ENCODE measurements around the gene TRIM2. TPM values are rescaled to one million over a fixed set of nuclear protein-coding genes. Genes with fewer than 3 reads are reported as not detected.

The TRIM2 gene
- total and polyA plus RNA-seq, 4 donors, result 3.4 to 15.5 (median 8.9) TPM

DNA sequence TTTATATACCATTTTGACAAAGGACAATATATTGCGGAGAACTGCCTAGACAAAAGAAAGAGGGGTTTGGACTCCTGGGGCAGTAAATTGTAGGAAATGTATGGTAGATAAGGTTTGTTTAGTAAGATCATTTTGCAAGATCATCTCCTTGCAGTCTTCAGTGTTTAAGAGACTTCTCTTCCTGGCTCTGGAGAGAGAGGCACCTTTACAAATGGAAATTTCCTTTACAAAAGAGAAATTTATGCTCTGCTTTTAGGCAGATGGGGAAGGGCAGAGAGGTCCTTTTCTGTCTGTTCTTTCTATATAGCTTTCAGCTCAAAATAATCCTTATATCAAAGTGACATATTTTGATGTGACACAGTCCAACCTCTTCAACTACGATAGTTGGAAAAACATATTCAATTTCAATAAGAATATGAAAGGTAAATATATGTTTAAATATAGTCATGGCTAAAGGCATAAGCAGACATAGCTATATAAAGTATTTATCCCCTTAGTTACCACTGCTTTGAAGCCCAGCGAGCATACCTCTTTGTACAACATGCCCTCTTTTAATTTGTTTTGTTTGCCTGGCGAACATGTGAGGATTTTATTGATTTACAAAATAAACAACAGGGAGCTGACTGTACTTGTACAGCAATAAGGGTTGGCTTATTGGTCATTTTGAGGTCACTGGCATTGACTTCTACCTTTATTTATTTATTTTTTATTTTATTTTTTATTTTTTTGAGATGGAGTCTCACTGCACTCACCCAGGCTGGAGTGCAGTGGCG, 65.2 kb downstream of the TRIM2 start:
- H3K4me1 ChIP-seq (ENCODE audit: control insufficient read depth in 4 of 4, insufficient read depth in 4 of 4, low read length in 3 of 4), result peaks cover 4 to 44% (median 26%) of the 10 kb centered on the region in 4 donors
- no peaks in the 10 kb centered on the region for H3K9me3 ChIP-seq (ENCODE audit: control insufficient read depth in 4 of 4, low read length in 3 of 4)
- peak; percentile 35 to 50 for TF ChIP-seq HNF4A (conservative IDR thresholded peaks at IDR 0.05)
- TF ChIP-seq YY1 (IDR thresholded peaks at IDR 0.05), result peak; percentile 75
- TF ChIP-seq, protein P1, sequence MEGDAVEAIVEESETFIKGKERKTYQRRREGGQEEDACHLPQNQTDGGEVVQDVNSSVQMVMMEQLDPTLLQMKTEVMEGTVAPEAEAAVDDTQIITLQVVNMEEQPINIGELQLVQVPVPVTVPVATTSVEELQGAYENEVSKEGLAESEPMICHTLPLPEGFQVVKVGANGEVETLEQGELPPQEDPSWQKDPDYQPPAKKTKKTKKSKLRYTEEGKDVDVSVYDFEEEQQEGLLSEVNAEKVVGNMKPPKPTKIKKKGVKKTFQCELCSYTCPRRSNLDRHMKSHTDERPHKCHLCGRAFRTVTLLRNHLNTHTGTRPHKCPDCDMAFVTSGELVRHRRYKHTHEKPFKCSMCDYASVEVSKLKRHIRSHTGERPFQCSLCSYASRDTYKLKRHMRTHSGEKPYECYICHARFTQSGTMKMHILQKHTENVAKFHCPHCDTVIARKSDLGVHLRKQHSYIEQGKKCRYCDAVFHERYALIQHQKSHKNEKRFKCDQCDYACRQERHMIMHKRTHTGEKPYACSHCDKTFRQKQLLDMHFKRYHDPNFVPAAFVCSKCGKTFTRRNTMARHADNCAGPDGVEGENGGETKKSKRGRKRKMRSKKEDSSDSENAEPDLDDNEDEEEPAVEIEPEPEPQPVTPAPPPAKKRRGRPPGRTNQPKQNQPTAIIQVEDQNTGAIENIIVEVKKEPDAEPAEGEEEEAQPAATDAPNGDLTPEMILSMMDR (IDR thresholded peaks at IDR 0.05; ENCODE audit: low read depth, low read length, missing input control), result no peak
- TF ChIP-seq FOXA1 (IDR thresholded peaks at IDR 0.05), result peak; percentile 53
- TF ChIP-seq RXRA (IDR thresholded peaks at IDR 0.05), result peak; percentile 64 to 76
- TF ChIP-seq NR2F2 (IDR thresholded peaks at IDR 0.05), result no peak
- TF ChIP-seq RAD21 (IDR thresholded peaks at IDR 0.05), result no peak
- peak; percentile 28 for TF ChIP-seq SP1 (IDR thresholded peaks at IDR 0.05)
- no peak for TF ChIP-seq TAF1 (conservative IDR thresholded peaks at IDR 0.05)
- peak; percentile 83 for TF ChIP-seq FOXA2 (IDR thresholded peaks at IDR 0.05)
- TF ChIP-seq, protein P2, sequence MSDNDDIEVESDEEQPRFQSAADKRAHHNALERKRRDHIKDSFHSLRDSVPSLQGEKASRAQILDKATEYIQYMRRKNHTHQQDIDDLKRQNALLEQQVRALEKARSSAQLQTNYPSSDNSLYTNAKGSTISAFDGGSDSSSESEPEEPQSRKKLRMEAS (IDR thresholded peaks at IDR 0.05), result peak; percentile 35
- peak overlapping the region in 1 of 2 donors; percentile 9 for H3K9ac ChIP-seq (ENCODE audit: low read depth in 1 of 2, low read length in 2 of 2)
- H3K36me3 ChIP-seq (ENCODE audit: control insufficient read depth in 4 of 4, insufficient read depth in 3 of 4, low read depth in 1 of 4, low read length in 3 of 4), result no peaks in the 10 kb centered on the region
- DNase-seq (ENCODE audit: low spot score), result no peak
- H3K27me3 ChIP-seq (ENCODE audit: control insufficient read depth in 4 of 4, insufficient read depth in 4 of 4, low read length in 3 of 4), result no peaks in the 10 kb centered on the region
- 40% methylated on average over 5 of the region's 5 CpGs for WGBS
- peak overlapping the region in 1 of 2 donors; percentile 44 for H3K27ac ChIP-seq (ENCODE audit: low read depth in 1 of 2, low read length in 2 of 2)
- no peak overlapping the region for H3K4me3 ChIP-seq (ENCODE audit: low read depth in 1 of 3, low read length in 3 of 3)

DNA sequence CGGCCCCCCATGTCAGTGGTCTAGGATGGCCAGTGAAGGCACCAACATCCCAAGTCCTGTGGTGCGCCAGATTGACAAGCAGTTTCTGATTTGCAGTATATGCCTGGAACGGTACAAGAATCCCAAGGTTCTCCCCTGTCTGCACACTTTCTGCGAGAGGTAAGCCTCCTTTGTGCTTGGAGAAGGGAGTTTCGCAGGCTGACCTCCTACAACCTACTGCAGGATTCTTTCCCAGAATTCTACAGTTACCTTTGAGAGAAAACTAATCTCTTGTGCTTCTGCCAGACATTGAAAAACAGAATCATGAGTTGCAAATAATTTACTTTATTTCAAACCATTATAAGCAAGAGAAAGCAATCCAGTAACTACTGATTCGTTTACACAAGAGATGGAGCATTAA, 66.1 kb downstream of the TRIM2 start:
- 40% methylated on average over 6 of the region's 6 CpGs for WGBS
- peaks cover 5 to 54% (median 32%) of the 10 kb centered on the region in 4 donors for H3K4me1 ChIP-seq (ENCODE audit: control insufficient read depth in 4 of 4, insufficient read depth in 4 of 4, low read length in 3 of 4)
- no peaks in the 10 kb centered on the region for H3K27me3 ChIP-seq (ENCODE audit: control insufficient read depth in 4 of 4, insufficient read depth in 4 of 4, low read length in 3 of 4)
- H3K36me3 ChIP-seq (ENCODE audit: control insufficient read depth in 4 of 4, insufficient read depth in 3 of 4, low read depth in 1 of 4, low read length in 3 of 4), result no peaks in the 10 kb centered on the region
- no peak for DNase-seq (ENCODE audit: low spot score)
- H3K27ac ChIP-seq (ENCODE audit: low read depth in 1 of 2, low read length in 2 of 2), result peak overlapping the region in 1 of 2 donors; percentile 54
- no peaks in the 10 kb centered on the region for H3K9me3 ChIP-seq (ENCODE audit: control insufficient read depth in 4 of 4, low read length in 3 of 4)
- H3K4me3 ChIP-seq (ENCODE audit: low read depth in 1 of 3, low read length in 3 of 3), result peak overlapping the region in 1 of 3 donors; percentile 18
- TF ChIP-seq RAD21 (IDR thresholded peaks at IDR 0.05) (no peak), YY1 (IDR thresholded peaks at IDR 0.05) (no peak), JUND (IDR thresholded peaks at IDR 0.05) (no peak), HNF4G (IDR thresholded peaks at IDR 0.05) (no peak), RXRA (IDR thresholded peaks at IDR 0.05) (peak; percentile 34 to 39)
- TF ChIP-seq, protein P2 (IDR thresholded peaks at IDR 0.05), result no peak
- TF ChIP-seq, protein P1 (IDR thresholded peaks at IDR 0.05; ENCODE audit: low read depth, low read length, missing input control), result no peak
- no peak overlapping the region for H3K9ac ChIP-seq (ENCODE audit: low read depth in 1 of 2, low read length in 2 of 2)

Measured in liver (tissue), 9 donors.